HFFc6 (cell line): ENCODE data around the gene ITGA6. TPM values are rescaled to one million over a fixed set of nuclear protein-coding genes. Genes with fewer than 3 reads are reported as not detected.

Experiments used
- DNase-seq: peaks from one replicate; pipeline ENCODE4 v3.0.0-alpha.2; 2018
- H3K27ac Mint-ChIP-seq: 2 replicates; pipeline ENCODE4 v1.8.0; 2020; ENCODE audit warnings: mild to moderate bottlenecking, mixed read lengths
- H3K27me3 Mint-ChIP-seq: 2 replicates; pipeline ENCODE4 v1.8.0; 2021; ENCODE audit warnings: mild to moderate bottlenecking, moderate library complexity, mixed read lengths; ENCODE audit not compliant: insufficient read depth
- H3K36me3 Mint-ChIP-seq: 2 replicates; pipeline ENCODE4 v1.8.0; 2021; ENCODE audit warnings: low read depth, mixed read lengths
- H3K4me1 Mint-ChIP-seq: 2 replicates; pipeline ENCODE4 v1.8.0; 2020; ENCODE audit warnings: low read depth, mixed read lengths
- H3K4me3 Mint-ChIP-seq: 2 replicates; pipeline ENCODE4 v1.8.0; 2020; ENCODE audit warnings: mild to moderate bottlenecking, moderate library complexity, mixed read lengths
- H3K9me3 Mint-ChIP-seq: 2 replicates; pipeline ENCODE4 v1.8.0; 2020; ENCODE audit warnings: mild to moderate bottlenecking, mixed read lengths
- total RNA-seq, 6 experiments: library from RNA; stranded (reverse); fragmentation: NEBNext Ultra II Directional; extraction: Animal tissue kit (Norgen Biotek cat#: 25700); gene quantifications; 2 replicates in 1 of 6; 3 replicates in 5 of 6; pipeline ENCODE4 v1.2.3, GENCODE V29; 2021
- TF ChIP-seq, protein P1 (sequence below): fragments of 200-600 bp; sonication (generic); IDR thresholded peaks from 2 replicates; pipeline ENCODE4 v1.5.0; 2021; ENCODE audit warnings: antibody characterized with exemption, mild to moderate bottlenecking

ITGA6 gene
- total RNA-seq, 6 experiments from 2014 or later = 143 to 270 (median 148) TPM

DNA sequence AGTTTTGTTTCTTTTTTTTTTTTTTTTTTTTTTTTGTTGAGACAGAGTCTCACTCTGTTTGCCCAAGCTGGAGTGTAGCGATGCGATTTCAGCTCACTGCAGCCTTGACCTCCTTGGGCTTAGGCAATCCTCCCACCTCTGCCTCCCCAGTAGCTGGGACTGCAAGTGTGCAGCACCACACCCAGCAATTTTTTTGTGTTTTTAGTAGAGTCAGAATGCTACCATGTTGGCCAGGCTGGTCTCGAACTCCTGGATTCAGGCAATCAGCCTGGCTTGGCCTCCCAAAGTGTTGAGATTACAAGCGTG, 8.2 kb downstream of the ITGA6 start:
- Mint-ChIP-seq H3K4me3 (no peak overlapping the region), H3K9me3 (no peaks in the 10 kb centered on the region), H3K36me3 (peaks cover 5% of the 10 kb centered on the region; the same call in 1 of the 2 replicates), H3K27me3 (no peaks in the 10 kb centered on the region; the same call in none of the 2 replicates), H3K4me1 (peaks cover 24% of the 10 kb centered on the region), H3K27ac (peak overlapping the region; percentile 30; the same call in 1 of the 2 replicates)
- TF ChIP-seq, protein P1, sequence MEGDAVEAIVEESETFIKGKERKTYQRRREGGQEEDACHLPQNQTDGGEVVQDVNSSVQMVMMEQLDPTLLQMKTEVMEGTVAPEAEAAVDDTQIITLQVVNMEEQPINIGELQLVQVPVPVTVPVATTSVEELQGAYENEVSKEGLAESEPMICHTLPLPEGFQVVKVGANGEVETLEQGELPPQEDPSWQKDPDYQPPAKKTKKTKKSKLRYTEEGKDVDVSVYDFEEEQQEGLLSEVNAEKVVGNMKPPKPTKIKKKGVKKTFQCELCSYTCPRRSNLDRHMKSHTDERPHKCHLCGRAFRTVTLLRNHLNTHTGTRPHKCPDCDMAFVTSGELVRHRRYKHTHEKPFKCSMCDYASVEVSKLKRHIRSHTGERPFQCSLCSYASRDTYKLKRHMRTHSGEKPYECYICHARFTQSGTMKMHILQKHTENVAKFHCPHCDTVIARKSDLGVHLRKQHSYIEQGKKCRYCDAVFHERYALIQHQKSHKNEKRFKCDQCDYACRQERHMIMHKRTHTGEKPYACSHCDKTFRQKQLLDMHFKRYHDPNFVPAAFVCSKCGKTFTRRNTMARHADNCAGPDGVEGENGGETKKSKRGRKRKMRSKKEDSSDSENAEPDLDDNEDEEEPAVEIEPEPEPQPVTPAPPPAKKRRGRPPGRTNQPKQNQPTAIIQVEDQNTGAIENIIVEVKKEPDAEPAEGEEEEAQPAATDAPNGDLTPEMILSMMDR = no peak
- no peak for DNase-seq

DNA sequence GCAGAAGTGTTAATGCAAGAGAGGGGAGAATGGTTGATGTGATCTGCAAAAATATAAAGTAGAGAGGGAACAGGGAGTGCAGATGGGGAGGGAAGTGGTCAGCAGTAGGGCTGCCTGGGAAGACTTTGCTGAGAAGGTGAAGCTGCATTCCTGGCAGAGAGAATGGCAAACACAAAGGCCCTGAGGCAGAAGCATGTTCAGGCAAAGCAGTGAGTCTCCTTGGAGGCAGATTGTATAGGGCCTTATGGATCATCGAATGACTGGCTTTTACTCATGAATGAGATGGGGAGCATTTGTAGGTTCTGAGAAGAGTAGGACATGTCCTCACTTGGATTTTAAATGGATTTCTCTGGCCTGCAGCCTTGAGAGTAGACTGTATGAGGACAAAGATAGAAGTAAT, 9.5 kb downstream of the ITGA6 start:
- Mint-ChIP-seq H3K4me1 (peaks cover 11% of the 10 kb centered on the region), H3K9me3 (no peaks in the 10 kb centered on the region), H3K36me3 (peaks cover 5% of the 10 kb centered on the region; the same call in 1 of the 2 replicates), H3K4me3 (no peak overlapping the region), H3K27me3 (no peaks in the 10 kb centered on the region; the same call in none of the 2 replicates), H3K27ac (no peak overlapping the region)
- TF ChIP-seq, protein P1 = no peak
- DNase-seq = no peak

DNA sequence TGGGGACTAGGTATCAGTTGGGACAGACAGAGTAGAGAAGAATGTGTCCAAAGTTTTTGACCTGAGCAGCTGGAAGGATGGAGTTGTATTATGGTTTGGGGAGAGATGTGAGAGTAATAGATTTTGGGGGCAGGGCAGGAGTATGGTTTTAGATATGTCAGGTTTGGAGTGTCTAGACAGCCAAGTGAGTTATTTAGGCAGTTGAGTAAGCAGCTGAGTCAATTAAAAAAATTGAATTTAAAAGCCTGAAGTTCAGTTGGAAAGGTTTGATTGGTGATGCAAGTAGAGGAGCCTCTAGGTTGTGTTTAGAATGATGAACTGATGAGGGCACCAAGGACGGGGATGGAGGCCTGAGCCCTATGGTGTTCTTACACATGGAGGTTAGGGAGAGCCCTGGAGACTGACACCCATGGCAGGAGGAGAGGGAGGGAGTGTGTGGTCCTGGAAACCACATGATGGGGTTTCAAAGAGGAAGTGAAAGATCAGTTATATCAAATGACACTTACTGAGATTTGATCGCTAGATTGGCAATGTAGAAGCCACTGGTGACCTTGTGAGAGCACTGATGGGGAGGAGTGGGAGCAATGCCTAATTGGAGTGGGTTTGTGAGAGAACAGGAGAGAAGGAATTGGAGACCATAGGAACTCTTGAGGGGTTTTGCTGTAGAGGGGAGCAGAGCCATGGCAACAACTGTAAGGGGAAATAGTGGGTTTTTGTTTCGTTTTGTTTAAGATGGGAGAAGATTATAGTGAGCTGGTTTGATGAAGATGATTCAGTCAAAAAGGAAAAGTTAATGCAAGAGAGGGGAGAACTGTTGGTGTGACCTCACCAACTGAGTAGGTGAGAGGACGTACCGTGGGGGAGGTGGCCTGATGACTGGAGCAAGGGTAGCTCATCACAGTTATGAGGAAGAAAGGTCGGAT, 10.3 kb downstream of the ITGA6 start:
- H3K27ac Mint-ChIP-seq = no peak overlapping the region
- H3K27me3 Mint-ChIP-seq = no peaks in the 10 kb centered on the region; the same call in none of the 2 replicates
- no peaks in the 10 kb centered on the region for H3K9me3 Mint-ChIP-seq
- TF ChIP-seq, protein P1 = no peak
- no peak for DNase-seq
- peaks cover 3% of the 10 kb centered on the region for H3K4me1 Mint-ChIP-seq
- peaks cover 5% of the 10 kb centered on the region; the same call in 1 of the 2 replicates for H3K36me3 Mint-ChIP-seq
- no peak overlapping the region for H3K4me3 Mint-ChIP-seq

DNA sequence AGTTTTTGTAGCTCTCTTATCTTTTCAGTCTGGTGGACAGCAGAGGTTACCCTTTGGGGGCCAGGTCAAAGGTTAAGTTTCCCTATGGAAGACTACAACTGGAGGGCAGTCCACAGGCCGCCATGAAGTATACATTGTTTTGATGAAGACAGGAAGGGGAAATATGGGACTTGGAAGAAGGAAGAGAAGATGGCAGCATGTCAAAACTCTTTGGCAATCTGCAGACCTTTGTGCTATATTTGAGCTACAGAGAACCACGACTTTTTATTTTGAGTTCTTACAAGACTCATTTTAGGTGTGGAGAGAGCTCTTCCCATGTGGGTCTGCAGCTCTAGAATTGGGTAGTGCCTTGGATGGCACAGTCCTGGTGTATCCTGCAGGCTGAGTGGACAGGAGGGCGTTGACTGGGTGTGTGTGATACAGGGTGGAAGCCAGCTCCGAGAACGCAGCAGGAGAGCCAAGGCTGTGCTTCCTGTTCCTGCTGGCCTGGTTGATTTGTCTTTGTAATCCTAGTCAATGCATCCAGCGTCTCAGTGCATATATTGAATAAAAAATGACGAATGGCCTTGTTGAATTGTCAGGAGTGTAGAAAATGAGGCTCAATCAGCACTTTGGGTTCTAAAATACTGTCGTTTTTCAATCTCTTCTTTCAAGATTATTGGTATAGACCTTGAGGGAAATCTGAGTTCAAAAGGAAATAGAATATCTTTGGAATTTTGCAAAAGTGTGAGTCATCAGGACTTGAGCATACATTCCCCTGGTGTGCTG, 11.5 kb downstream of the ITGA6 start:
- H3K4me1 Mint-ChIP-seq = no peaks in the 10 kb centered on the region; the same call in none of the 2 replicates
- H3K9me3 Mint-ChIP-seq = no peaks in the 10 kb centered on the region
- no peaks in the 10 kb centered on the region; the same call in none of the 2 replicates for H3K27me3 Mint-ChIP-seq
- peaks cover 3% of the 10 kb centered on the region; the same call in 1 of the 2 replicates for H3K36me3 Mint-ChIP-seq
- peak overlapping the region; percentile 82 for H3K27ac Mint-ChIP-seq
- peak; percentile 51 for DNase-seq
- H3K4me3 Mint-ChIP-seq = peak overlapping the region; percentile 66; the same call in 1 of the 2 replicates
- TF ChIP-seq, protein P1 = no peak

DNA sequence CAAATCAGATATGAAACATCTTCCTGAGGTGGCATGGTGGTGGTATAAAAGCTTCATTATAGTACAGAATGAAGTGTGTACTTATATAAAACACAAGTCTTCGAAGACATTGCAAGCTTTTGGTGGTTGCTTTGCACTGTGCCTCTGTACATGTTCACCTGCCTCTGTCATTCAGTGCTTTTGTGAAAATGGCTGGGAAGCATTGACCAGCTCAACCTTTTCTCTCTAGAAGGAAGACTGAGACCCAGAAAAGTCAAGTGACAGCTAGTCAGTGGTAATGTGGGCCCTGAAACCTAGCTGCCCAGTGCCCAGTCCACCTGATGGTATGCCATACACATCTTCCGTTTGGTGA, 12.1 kb downstream of the ITGA6 start:
- Mint-ChIP-seq H3K9me3 (no peaks in the 10 kb centered on the region), H3K4me1 (no peaks in the 10 kb centered on the region; the same call in none of the 2 replicates), H3K36me3 (peaks cover 5% of the 10 kb centered on the region; the same call in 1 of the 2 replicates), H3K4me3 (peak overlapping the region; percentile 66; the same call in 1 of the 2 replicates), H3K27me3 (no peaks in the 10 kb centered on the region; the same call in none of the 2 replicates), H3K27ac (peak overlapping the region; percentile 82)
- no peak for DNase-seq
- TF ChIP-seq, protein P1 = no peak
